Measurements from ENCODE around the gene TLE2.
A peak's percentile ranks its signal among the peaks of the same experiment; 100 is the strongest.

TLE2 gene

GRCh38 chr19:3029065-3029923 is at the start of gene TLE2:
TSS of gene TLE2 (minus strand) at chr19:3029280. CDS start at chr19:3028904, 376 bp downstream.
- no peak for DNase-seq

GRCh38 chr19:3075605-3076431 is 46.7 kb upstream of the TLE2 start:
- peak; percentile 81 for DNase-seq

GRCh38 chr19:3073931-3074595 is 45.0 kb upstream of the TLE2 start:
- DNase-seq: no peak

GRCh38 chr19:3073159-3073563 is 44.1 kb upstream of the TLE2 start:
- no peak for DNase-seq

GRCh38 chr19:3071768-3072167 is 42.7 kb upstream of the TLE2 start:
- DNase-seq: no peak

GRCh38 chr19:3068071-3068470 is 39.0 kb upstream of the TLE2 start:
- no peak for DNase-seq

GRCh38 chr19:3067563-3067962 is 38.5 kb upstream of the TLE2 start:
- no peak for DNase-seq

GRCh38 chr19:3066482-3067049 is 37.5 kb upstream of the TLE2 start:
- no peak for DNase-seq

GRCh38 chr19:3065675-3066357 is 36.7 kb upstream of the TLE2 start:
- no peak for DNase-seq

GRCh38 chr19:3064011-3064330 is 34.9 kb upstream of the TLE2 start:
- DNase-seq: no peak

- DNase-seq: peak; percentile 72
Measured at GRCh38 chr19:3062165-3063105, 33.4 kb upstream of the TLE2 start, which contains the start of gene TLE5. TSS of gene TLE5 (minus strand) at chr19:3062495. CDS start at chr19:3062200, 295 bp downstream.

GRCh38 chr19:3061182-3062161 is 32.4 kb upstream of the TLE2 start:
- DNase-seq: peak; percentile 81

- no peak for DNase-seq
Measured at GRCh38 chr19:3060857-3061181, 31.7 kb upstream of the TLE2 start.

GRCh38 chr19:3059653-3060052 is 30.6 kb upstream of the TLE2 start:
- DNase-seq: no peak

- DNase-seq: no peak
Measured at GRCh38 chr19:3058821-3059314, 29.8 kb upstream of the TLE2 start.

GRCh38 chr19:3058009-3058820 is 29.1 kb upstream of the TLE2 start:
- DNase-seq: no peak

GRCh38 chr19:3057275-3057714 is 28.2 kb upstream of the TLE2 start:
- DNase-seq: no peak

- DNase-seq: no peak
Measured at GRCh38 chr19:3056417-3057088, 27.5 kb upstream of the TLE2 start.
